Measurements from ENCODE around the gene GALNT7.
A peak's percentile ranks its signal among the peaks of the same experiment; 100 is the strongest.

The GALNT7 gene

DNA sequence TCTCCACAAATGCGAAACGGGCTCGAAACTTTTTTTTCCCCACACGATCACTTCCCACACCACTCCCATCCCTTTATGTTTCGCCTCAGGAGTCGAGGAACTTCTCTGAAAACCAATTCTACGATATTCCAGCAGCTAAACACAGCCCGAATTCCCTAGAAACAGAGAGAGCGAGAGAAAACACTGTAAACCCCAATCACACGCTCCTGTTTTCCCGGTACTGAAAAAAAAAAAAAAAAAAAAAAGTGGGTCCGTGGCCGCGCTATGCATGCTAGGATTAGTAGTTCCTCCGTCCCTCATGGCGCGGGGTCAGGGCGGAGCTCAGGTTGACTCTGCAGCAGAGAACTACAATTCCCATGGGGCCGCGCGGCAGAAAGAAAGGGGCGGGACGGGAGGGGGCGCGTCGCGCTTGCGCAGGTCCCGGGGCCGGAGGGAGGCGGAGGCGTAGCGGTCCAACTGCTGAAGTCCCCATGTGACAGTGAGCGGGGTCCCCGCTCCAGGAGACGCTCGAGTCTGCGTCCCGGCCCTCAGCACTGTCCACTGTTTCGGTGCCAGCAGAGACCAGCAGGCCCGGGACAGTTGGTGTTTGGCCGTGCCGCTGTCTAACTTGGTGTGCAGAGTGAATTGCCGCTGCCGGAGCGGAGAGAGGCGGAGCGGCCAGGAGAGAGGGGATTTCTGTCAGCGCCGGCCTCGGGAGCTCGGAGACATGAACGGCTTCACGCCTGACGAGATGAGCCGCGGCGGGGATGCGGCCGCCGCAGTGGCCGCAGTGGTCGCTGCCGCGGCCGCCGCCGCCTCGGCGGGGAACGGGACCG is 202.1 kb downstream of the GALNT7 start, which contains the start of gene SAP30:
SAP30 (plus strand) TSS at position 478 of the 815 bp plus-strand sequence; CDS start at position 707, 229 bp downstream.
- peaks cover 18% of the 10 kb centered on the region for H3K36me3 Mint-ChIP-seq (ENCODE audit: low read depth)
- no peaks in the 10 kb centered on the region for H3K9me3 Mint-ChIP-seq
- peak within 1 kb of the TSS; percentile 99 for H3K4me3 Mint-ChIP-seq
- DNase-seq (ENCODE audit: low spot score): peak; percentile 92
- peaks cover 33% of the 10 kb centered on the region for H3K4me1 Mint-ChIP-seq (ENCODE audit: low read depth)
- H3K27me3 Mint-ChIP-seq (ENCODE audit: low read depth): no peaks in the 10 kb centered on the region
- H3K27ac Mint-ChIP-seq: peak within 1 kb of the TSS; percentile 97

DNA sequence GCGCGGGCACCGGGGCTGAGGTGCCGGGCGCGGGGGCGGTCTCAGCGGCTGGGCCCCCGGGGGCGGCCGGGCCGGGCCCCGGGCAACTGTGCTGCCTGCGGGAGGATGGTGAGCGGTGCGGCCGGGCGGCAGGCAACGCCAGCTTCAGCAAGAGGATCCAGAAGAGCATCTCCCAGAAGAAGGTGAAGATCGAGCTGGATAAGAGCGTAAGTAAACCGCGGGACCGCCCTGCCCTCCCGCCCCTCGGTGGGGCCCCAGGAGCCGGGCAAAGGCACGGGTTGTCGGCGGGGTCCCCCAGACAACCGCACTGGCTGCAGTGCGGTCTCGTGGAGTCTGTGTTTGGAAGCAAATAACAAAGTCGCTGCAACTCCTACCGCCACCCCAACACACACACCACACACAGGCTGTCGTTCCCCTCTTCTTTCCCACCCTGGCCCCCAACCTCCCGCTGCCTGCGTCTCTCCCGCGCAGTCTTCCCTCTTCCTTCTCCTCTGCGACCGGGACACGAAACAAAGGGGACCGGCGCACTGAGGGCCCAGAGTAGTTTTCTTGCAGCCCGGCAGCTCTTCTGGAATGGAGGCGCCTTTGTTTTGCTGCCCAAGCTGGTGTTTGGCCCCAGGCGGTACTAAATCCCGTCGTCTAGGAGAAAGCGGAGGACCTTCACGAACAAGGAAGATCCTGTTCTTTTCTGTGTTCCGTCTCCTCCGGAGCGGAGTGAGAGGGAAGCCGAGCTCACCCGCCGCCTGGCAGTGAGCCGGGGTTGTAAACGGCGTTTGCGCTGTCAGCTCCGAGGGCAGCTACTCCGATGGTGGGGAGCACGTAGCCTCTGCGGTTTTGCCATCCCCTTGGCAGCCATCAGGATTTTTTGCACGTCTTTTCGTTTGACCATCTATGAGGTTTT is 202.9 kb downstream of the GALNT7 start:
- no peaks in the 10 kb centered on the region for H3K9me3 Mint-ChIP-seq
- peak overlapping the region; percentile 98 for H3K4me3 Mint-ChIP-seq
- peak overlapping the region; percentile 94 for H3K27ac Mint-ChIP-seq
- peak; percentile 48 for DNase-seq (ENCODE audit: low spot score)
- H3K27me3 Mint-ChIP-seq (ENCODE audit: low read depth): no peaks in the 10 kb centered on the region
- H3K36me3 Mint-ChIP-seq (ENCODE audit: low read depth): peaks cover 23% of the 10 kb centered on the region
- peaks cover 27% of the 10 kb centered on the region for H3K4me1 Mint-ChIP-seq (ENCODE audit: low read depth)
